Activated naive CD8-positive, alpha-beta T cell treated with anti-CD3 and anti-CD28 coated beads for 36 hours (primary cell): ENCODE measurements around the gene PCCB. TPM values are rescaled to one million over a fixed set of nuclear protein-coding genes. Genes with fewer than 3 reads are reported as not detected.

Experiments used
- DNase-seq: peaks from one replicate; pipeline ENCODE4 v3.0.0; 2021
- H3K27ac Mint-ChIP-seq: one replicate; pipeline ENCODE4 v1.8.0; 2022; ENCODE audit warnings: mild to moderate bottlenecking, moderate library complexity, mixed read lengths
- H3K27me3 Mint-ChIP-seq: one replicate; pipeline ENCODE4 v1.8.0; 2022; ENCODE audit warnings: mild to moderate bottlenecking, mixed read lengths
- H3K36me3 Mint-ChIP-seq: one replicate; pipeline ENCODE4 v1.8.0; 2021; ENCODE audit warnings: mild to moderate bottlenecking, mixed read lengths
- H3K4me1 Mint-ChIP-seq: one replicate; pipeline ENCODE4 v1.8.0; 2021; ENCODE audit warnings: mixed read lengths
- H3K4me3 Mint-ChIP-seq: one replicate; pipeline ENCODE4 v1.8.0; 2022; ENCODE audit warnings: mild to moderate bottlenecking, moderate library complexity, mixed read lengths
- H3K9me3 Mint-ChIP-seq: one replicate; pipeline ENCODE4 v1.8.0; 2022; ENCODE audit warnings: mixed read lengths
- total RNA-seq, 2 experiments: library from RNA; stranded (reverse); gene quantifications; one replicate each; pipeline ENCODE4 v1.2.3, GENCODE V29; 2021

PCCB gene
- total RNA-seq, 2 experiments from 2014 or later, result 58.7 to 59.8 TPM

GRCh38 chr3:136279092-136279491 lies 29.0 kb downstream of the PCCB start:
- Mint-ChIP-seq H3K27me3 (no peaks in the 10 kb centered on the region), H3K4me1 (peaks cover 12% of the 10 kb centered on the region), H3K9me3 (peaks cover 18% of the 10 kb centered on the region), H3K4me3 (no peak overlapping the region), H3K27ac (no peak overlapping the region), H3K36me3 (peaks cover 65% of the 10 kb centered on the region)
- no peak for DNase-seq

- Mint-ChIP-seq H3K27ac (no peak overlapping the region), H3K36me3 (peaks cover 60% of the 10 kb centered on the region), H3K9me3 (peaks cover 18% of the 10 kb centered on the region), H3K4me1 (peaks cover 6% of the 10 kb centered on the region), H3K27me3 (no peaks in the 10 kb centered on the region), H3K4me3 (no peak overlapping the region)
- no peak for DNase-seq
Measured at GRCh38 chr3:136280961-136281360, 30.8 kb downstream of the PCCB start.

- Mint-ChIP-seq H3K27ac (no peak overlapping the region), H3K36me3 (peaks cover 56% of the 10 kb centered on the region), H3K4me1 (peaks cover 6% of the 10 kb centered on the region), H3K9me3 (peaks cover 18% of the 10 kb centered on the region), H3K4me3 (no peak overlapping the region), H3K27me3 (no peaks in the 10 kb centered on the region)
- no peak for DNase-seq
Measured at GRCh38 chr3:136281966-136282520, 31.9 kb downstream of the PCCB start.

- H3K9me3 Mint-ChIP-seq, result peaks cover 13% of the 10 kb centered on the region
- H3K36me3 Mint-ChIP-seq, result peaks cover 52% of the 10 kb centered on the region
- H3K4me3 Mint-ChIP-seq, result no peak overlapping the region
- DNase-seq, result no peak
- no peaks in the 10 kb centered on the region for H3K27me3 Mint-ChIP-seq
- no peak overlapping the region for H3K27ac Mint-ChIP-seq
- H3K4me1 Mint-ChIP-seq, result peaks cover 6% of the 10 kb centered on the region
Measured at GRCh38 chr3:136283627-136284026, 33.5 kb downstream of the PCCB start.

GRCh38 chr3:136291302-136291701 lies 41.2 kb downstream of the PCCB start:
- H3K4me1 Mint-ChIP-seq, result no peaks in the 10 kb centered on the region
- H3K9me3 Mint-ChIP-seq, result no peaks in the 10 kb centered on the region
- H3K27me3 Mint-ChIP-seq, result no peaks in the 10 kb centered on the region
- H3K4me3 Mint-ChIP-seq, result no peak overlapping the region
- H3K27ac Mint-ChIP-seq, result no peak overlapping the region
- no peak for DNase-seq
- H3K36me3 Mint-ChIP-seq, result peaks cover 28% of the 10 kb centered on the region

GRCh38 chr3:136292500-136292899 lies 42.4 kb downstream of the PCCB start:
- Mint-ChIP-seq H3K4me1 (no peaks in the 10 kb centered on the region), H3K9me3 (no peaks in the 10 kb centered on the region), H3K36me3 (peaks cover 25% of the 10 kb centered on the region), H3K4me3 (no peak overlapping the region), H3K27me3 (no peaks in the 10 kb centered on the region), H3K27ac (no peak overlapping the region)
- DNase-seq, result no peak

- no peaks in the 10 kb centered on the region for H3K27me3 Mint-ChIP-seq
- no peak overlapping the region for H3K4me3 Mint-ChIP-seq
- H3K27ac Mint-ChIP-seq, result no peak overlapping the region
- no peak for DNase-seq
- no peaks in the 10 kb centered on the region for H3K9me3 Mint-ChIP-seq
- no peaks in the 10 kb centered on the region for H3K4me1 Mint-ChIP-seq
- peaks cover 21% of the 10 kb centered on the region for H3K36me3 Mint-ChIP-seq
Measured at GRCh38 chr3:136293279-136293678, 43.1 kb downstream of the PCCB start.

GRCh38 chr3:136294176-136294575 lies 44.0 kb downstream of the PCCB start:
- no peaks in the 10 kb centered on the region for H3K27me3 Mint-ChIP-seq
- H3K36me3 Mint-ChIP-seq, result peaks cover 21% of the 10 kb centered on the region
- no peak for DNase-seq
- no peak overlapping the region for H3K4me3 Mint-ChIP-seq
- H3K4me1 Mint-ChIP-seq, result peaks cover 2% of the 10 kb centered on the region
- no peak overlapping the region for H3K27ac Mint-ChIP-seq
- H3K9me3 Mint-ChIP-seq, result no peaks in the 10 kb centered on the region

GRCh38 chr3:136296960-136297359 lies 46.8 kb downstream of the PCCB start:
- H3K27ac Mint-ChIP-seq, result no peak overlapping the region

GRCh38 chr3:136297826-136298225 lies 47.7 kb downstream of the PCCB start:
- peaks cover 2% of the 10 kb centered on the region for H3K4me1 Mint-ChIP-seq
- no peak for DNase-seq
- H3K27me3 Mint-ChIP-seq, result no peaks in the 10 kb centered on the region
- H3K27ac Mint-ChIP-seq, result no peak overlapping the region
- no peak overlapping the region for H3K4me3 Mint-ChIP-seq
- H3K36me3 Mint-ChIP-seq, result peaks cover 11% of the 10 kb centered on the region
- H3K9me3 Mint-ChIP-seq, result no peaks in the 10 kb centered on the region

More at GRCh38 chr3:136296960-136297359, 46.8 kb downstream of the PCCB start:
- no peaks in the 10 kb centered on the region for H3K27me3 Mint-ChIP-seq
- H3K4me1 Mint-ChIP-seq, result peaks cover 2% of the 10 kb centered on the region
- H3K9me3 Mint-ChIP-seq, result no peaks in the 10 kb centered on the region
- H3K36me3 Mint-ChIP-seq, result peaks cover 12% of the 10 kb centered on the region
- no peak for DNase-seq
- H3K4me3 Mint-ChIP-seq, result no peak overlapping the region

- Mint-ChIP-seq H3K4me1 (peaks cover 2% of the 10 kb centered on the region), H3K27ac (no peak overlapping the region), H3K9me3 (no peaks in the 10 kb centered on the region), H3K4me3 (no peak overlapping the region), H3K27me3 (no peaks in the 10 kb centered on the region), H3K36me3 (peaks cover 6% of the 10 kb centered on the region)
- DNase-seq, result no peak
Measured at GRCh38 chr3:136300444-136300843, 50.3 kb downstream of the PCCB start.

GRCh38 chr3:136305879-136306278 lies 55.7 kb downstream of the PCCB start:
- H3K4me1 Mint-ChIP-seq, result no peaks in the 10 kb centered on the region
- peaks cover 1% of the 10 kb centered on the region for H3K9me3 Mint-ChIP-seq
- no peak overlapping the region for H3K4me3 Mint-ChIP-seq
- H3K36me3 Mint-ChIP-seq, result peaks cover 16% of the 10 kb centered on the region
- no peaks in the 10 kb centered on the region for H3K27me3 Mint-ChIP-seq
- no peak overlapping the region for H3K27ac Mint-ChIP-seq
- no peak for DNase-seq

- no peak for DNase-seq
- peaks cover 27% of the 10 kb centered on the region for H3K36me3 Mint-ChIP-seq
- H3K27ac Mint-ChIP-seq, result no peak overlapping the region
- H3K27me3 Mint-ChIP-seq, result no peaks in the 10 kb centered on the region
- H3K9me3 Mint-ChIP-seq, result no peaks in the 10 kb centered on the region
- no peaks in the 10 kb centered on the region for H3K4me1 Mint-ChIP-seq
- H3K4me3 Mint-ChIP-seq, result no peak overlapping the region
Measured at GRCh38 chr3:136311261-136311660, 61.1 kb downstream of the PCCB start.

GRCh38 chr3:136311968-136312367 lies 61.8 kb downstream of the PCCB start:
- Mint-ChIP-seq H3K36me3 (peaks cover 31% of the 10 kb centered on the region), H3K4me1 (no peaks in the 10 kb centered on the region), H3K4me3 (no peak overlapping the region), H3K27me3 (no peaks in the 10 kb centered on the region), H3K9me3 (no peaks in the 10 kb centered on the region), H3K27ac (no peak overlapping the region)
- no peak for DNase-seq

GRCh38 chr3:136326316-136326715 lies 76.2 kb downstream of the PCCB start:
- Mint-ChIP-seq H3K9me3 (peaks cover 20% of the 10 kb centered on the region), H3K4me1 (peaks cover 5% of the 10 kb centered on the region), H3K27ac (no peak overlapping the region)

GRCh38 chr3:136327671-136328070 lies 77.5 kb downstream of the PCCB start:
- H3K4me3 Mint-ChIP-seq, result no peak overlapping the region
- H3K27ac Mint-ChIP-seq, result no peak overlapping the region
- H3K4me1 Mint-ChIP-seq, result peaks cover 5% of the 10 kb centered on the region
- H3K36me3 Mint-ChIP-seq, result peaks cover 48% of the 10 kb centered on the region
- no peaks in the 10 kb centered on the region for H3K27me3 Mint-ChIP-seq
- no peak for DNase-seq
- H3K9me3 Mint-ChIP-seq, result peaks cover 10% of the 10 kb centered on the region

More at GRCh38 chr3:136326316-136326715, 76.2 kb downstream of the PCCB start:
- no peaks in the 10 kb centered on the region for H3K27me3 Mint-ChIP-seq
- no peak for DNase-seq
- no peak overlapping the region for H3K4me3 Mint-ChIP-seq
- H3K36me3 Mint-ChIP-seq, result peaks cover 58% of the 10 kb centered on the region
